SK-N-SH treated with all-trans-retinoic acid at 6 μM for 48 hours (cell line): ENCODE results near the gene CTTN.

Experiments used
- ATAC-seq: fragments of 200-7000 bp; cut with Tn5 transposase; 3 replicates; pipeline ENCODE4 v1.9.1; 2020; ENCODE audit warnings: mild to moderate bottlenecking, moderate library complexity
- ARNTL ChIP-seq: fragments of 450-650 bp; formaldehyde crosslinking; IDR thresholded peaks from 2 replicates; pipeline ENCODE4 v1.5.0; 2020; ENCODE audit warnings: low read depth, mild to moderate bottlenecking, moderate library complexity, borderline replicate concordance
- BACH2 ChIP-seq: fragments of 250-450 bp; sonication (Bioruptor Pico); IDR thresholded peaks from 2 replicates; pipeline ENCODE4 v1.9.0; 2021; ENCODE audit warnings: mild to moderate bottlenecking, borderline replicate concordance
- ESRRG ChIP-seq: fragments of 250-450 bp; sonication (Bioruptor Pico); IDR thresholded peaks from 2 replicates; pipeline ENCODE4 v1.6.1; 2021; ENCODE audit warnings: mild to moderate bottlenecking
- GLIS3 ChIP-seq: fragments of 250-450 bp; sonication (Bioruptor Pico); IDR thresholded peaks from 2 replicates; pipeline ENCODE4 v1.5.0; 2020; ENCODE audit warnings: mild to moderate bottlenecking, moderate library complexity
- ISL1 ChIP-seq: fragments of 250-450 bp; sonication (Bioruptor Pico); IDR thresholded peaks from 2 replicates; pipeline ENCODE4 v2.1.2; 2022; ENCODE audit warnings: mild to moderate bottlenecking, moderate library complexity
- OSR1 ChIP-seq: fragments of 250-450 bp; sonication (Bioruptor Pico); IDR thresholded peaks from 2 replicates; pipeline ENCODE4 v1.8.0; 2022; ENCODE audit warnings: moderate library complexity, mild to moderate bottlenecking, inconsistent platforms
- PPARA ChIP-seq: fragments of 250-450 bp; sonication (Bioruptor Pico); IDR thresholded peaks from 2 replicates; pipeline ENCODE4 v1.5.0; 2020; ENCODE audit warnings: mild to moderate bottlenecking, borderline replicate concordance
- RARB ChIP-seq: fragments of 250-450 bp; sonication (Bioruptor Pico); IDR thresholded peaks from 2 replicates; pipeline ENCODE4 v1.8.0; 2021; ENCODE audit warnings: mild to moderate bottlenecking, moderate library complexity
- SNAI2 ChIP-seq: fragments of 250-450 bp; sonication (Bioruptor Pico); IDR thresholded peaks from 2 replicates; pipeline ENCODE4 v1.5.0; 2020; ENCODE audit warnings: mild to moderate bottlenecking, moderate library complexity
- TCF4 ChIP-seq: fragments of 250-450 bp; sonication (Bioruptor Pico); IDR thresholded peaks from 2 replicates; pipeline ENCODE4 v1.8.0; 2021; ENCODE audit warnings: mild to moderate bottlenecking, moderate library complexity, borderline replicate concordance
- TOX ChIP-seq: fragments of 250-450 bp; sonication (Bioruptor Pico); IDR thresholded peaks from 2 replicates; pipeline ENCODE4 v1.8.0; 2021; ENCODE audit warnings: mild to moderate bottlenecking, moderate library complexity, borderline replicate concordance
- ZC3H10 ChIP-seq: fragments of 250-450 bp; sonication (Bioruptor Pico); IDR thresholded peaks from 2 replicates; pipeline ENCODE4 v1.5.1; 2021; ENCODE audit warnings: mild to moderate bottlenecking, moderate library complexity
- ZFP3 ChIP-seq: fragments of 250-450 bp; sonication (Bioruptor Pico); IDR thresholded peaks from 2 replicates; pipeline ENCODE4 v1.5.0; 2020; ENCODE audit warnings: mild to moderate bottlenecking, moderate library complexity
- ZFP30 ChIP-seq: fragments of 450-650 bp; formaldehyde crosslinking; IDR thresholded peaks from 2 replicates; pipeline ENCODE4 v1.5.0; 2022; ENCODE audit warnings: mild to moderate bottlenecking, moderate library complexity
- ZNF565 ChIP-seq: fragments of 450-650 bp; formaldehyde crosslinking; conservative IDR thresholded peaks from 2 replicates; pipeline ENCODE4 v1.5.0; 2020; ENCODE audit warnings: low read depth, mild to moderate bottlenecking, moderate library complexity
- ZNF70 ChIP-seq: fragments of 450-650 bp; formaldehyde crosslinking; IDR thresholded peaks from 2 replicates; pipeline ENCODE4 v1.5.0; 2020; ENCODE audit warnings: mild to moderate bottlenecking, moderate library complexity
- ZNF8 ChIP-seq: fragments of 450-650 bp; formaldehyde crosslinking; IDR thresholded peaks from 2 replicates; pipeline ENCODE4 v1.5.0; 2020; ENCODE audit warnings: mild to moderate bottlenecking, moderate library complexity
- TF ChIP-seq, protein P1 (sequence below): fragments of 250-450 bp; sonication (Bioruptor Pico); IDR thresholded peaks from 2 replicates; pipeline ENCODE4 v1.8.0; 2020; ENCODE audit warnings: mild to moderate bottlenecking, moderate library complexity, borderline replicate concordance
- TF ChIP-seq, protein P2 (sequence below): fragments of 250-450 bp; sonication (Bioruptor Pico); IDR thresholded peaks from 2 replicates; pipeline ENCODE4 v1.8.0; 2021; ENCODE audit warnings: low read depth, mild to moderate bottlenecking, moderate library complexity, borderline replicate concordance
- TF ChIP-seq, protein P3 (sequence below): fragments of 250-450 bp; sonication (Bioruptor Pico); IDR thresholded peaks from 2 replicates; pipeline ENCODE4 v1.5.0; 2020; ENCODE audit warnings: mild to moderate bottlenecking, moderate library complexity
- TF ChIP-seq, protein P4 (sequence below): fragments of 250-450 bp; sonication (Bioruptor Pico); IDR thresholded peaks from 2 replicates; pipeline ENCODE4 v1.5.1; 2020; ENCODE audit warnings: low read depth, mild to moderate bottlenecking, moderate library complexity

The CTTN gene

GRCh38 chr11:70462818-70463477, 64.6 kb downstream of the CTTN start (continued):
- TF ChIP-seq, protein P1, sequence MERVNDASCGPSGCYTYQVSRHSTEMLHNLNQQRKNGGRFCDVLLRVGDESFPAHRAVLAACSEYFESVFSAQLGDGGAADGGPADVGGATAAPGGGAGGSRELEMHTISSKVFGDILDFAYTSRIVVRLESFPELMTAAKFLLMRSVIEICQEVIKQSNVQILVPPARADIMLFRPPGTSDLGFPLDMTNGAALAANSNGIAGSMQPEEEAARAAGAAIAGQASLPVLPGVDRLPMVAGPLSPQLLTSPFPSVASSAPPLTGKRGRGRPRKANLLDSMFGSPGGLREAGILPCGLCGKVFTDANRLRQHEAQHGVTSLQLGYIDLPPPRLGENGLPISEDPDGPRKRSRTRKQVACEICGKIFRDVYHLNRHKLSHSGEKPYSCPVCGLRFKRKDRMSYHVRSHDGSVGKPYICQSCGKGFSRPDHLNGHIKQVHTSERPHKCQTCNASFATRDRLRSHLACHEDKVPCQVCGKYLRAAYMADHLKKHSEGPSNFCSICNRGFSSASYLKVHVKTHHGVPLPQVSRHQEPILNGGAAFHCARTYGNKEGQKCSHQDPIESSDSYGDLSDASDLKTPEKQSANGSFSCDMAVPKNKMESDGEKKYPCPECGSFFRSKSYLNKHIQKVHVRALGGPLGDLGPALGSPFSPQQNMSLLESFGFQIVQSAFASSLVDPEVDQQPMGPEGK (CRISPR knock-in tag): no peak
- TF ChIP-seq TCF4 (CRISPR knock-in tag): no peak
- TF ChIP-seq OSR1 (CRISPR knock-in tag): no peak
- TF ChIP-seq RARB: no peak
- TF ChIP-seq, all 23 proteins: peak for 0

GRCh38 chr11:70463478-70464255, 65.3 kb downstream of the CTTN start:
- no peak for ATAC-seq
- TF ChIP-seq ZFP3 (no peak), ZNF565 (no peak), ZNF70 (no peak), BACH2 (no peak), SNAI2 (no peak), ARNTL (CRISPR knock-in tag) (no peak), ZFP30 (CRISPR knock-in tag) (no peak), OSR1 (CRISPR knock-in tag) (no peak), PPARA (CRISPR knock-in tag) (no peak), ZNF8 (CRISPR knock-in tag) (no peak), TOX (CRISPR knock-in tag) (no peak), ZC3H10 (no peak), GLIS3 (CRISPR knock-in tag) (no peak), ISL1 (no peak), ESRRG (CRISPR knock-in tag) (no peak)
- TF ChIP-seq, protein P2, sequence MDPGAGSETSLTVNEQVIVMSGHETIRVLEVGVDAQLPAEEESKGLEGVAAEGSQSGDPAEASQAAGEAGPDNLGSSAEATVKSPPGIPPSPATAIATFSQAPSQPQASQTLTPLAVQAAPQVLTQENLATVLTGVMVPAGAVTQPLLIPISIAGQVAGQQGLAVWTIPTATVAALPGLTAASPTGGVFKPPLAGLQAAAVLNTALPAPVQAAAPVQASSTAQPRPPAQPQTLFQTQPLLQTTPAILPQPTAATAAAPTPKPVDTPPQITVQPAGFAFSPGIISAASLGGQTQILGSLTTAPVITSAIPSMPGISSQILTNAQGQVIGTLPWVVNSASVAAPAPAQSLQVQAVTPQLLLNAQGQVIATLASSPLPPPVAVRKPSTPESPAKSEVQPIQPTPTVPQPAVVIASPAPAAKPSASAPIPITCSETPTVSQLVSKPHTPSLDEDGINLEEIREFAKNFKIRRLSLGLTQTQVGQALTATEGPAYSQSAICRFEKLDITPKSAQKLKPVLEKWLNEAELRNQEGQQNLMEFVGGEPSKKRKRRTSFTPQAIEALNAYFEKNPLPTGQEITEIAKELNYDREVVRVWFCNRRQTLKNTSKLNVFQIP (CRISPR knock-in tag): no peak

GRCh38 chr11:70464509-70465361, 66.4 kb downstream of the CTTN start:
- TF ChIP-seq BACH2 (no peak), SNAI2 (no peak), ZNF70 (no peak), ESRRG (CRISPR knock-in tag) (no peak), GLIS3 (CRISPR knock-in tag) (no peak), ZNF8 (CRISPR knock-in tag) (no peak), ARNTL (CRISPR knock-in tag) (no peak), ZFP3 (no peak), PPARA (CRISPR knock-in tag) (no peak), TCF4 (CRISPR knock-in tag) (no peak)
- TF ChIP-seq, protein P3, sequence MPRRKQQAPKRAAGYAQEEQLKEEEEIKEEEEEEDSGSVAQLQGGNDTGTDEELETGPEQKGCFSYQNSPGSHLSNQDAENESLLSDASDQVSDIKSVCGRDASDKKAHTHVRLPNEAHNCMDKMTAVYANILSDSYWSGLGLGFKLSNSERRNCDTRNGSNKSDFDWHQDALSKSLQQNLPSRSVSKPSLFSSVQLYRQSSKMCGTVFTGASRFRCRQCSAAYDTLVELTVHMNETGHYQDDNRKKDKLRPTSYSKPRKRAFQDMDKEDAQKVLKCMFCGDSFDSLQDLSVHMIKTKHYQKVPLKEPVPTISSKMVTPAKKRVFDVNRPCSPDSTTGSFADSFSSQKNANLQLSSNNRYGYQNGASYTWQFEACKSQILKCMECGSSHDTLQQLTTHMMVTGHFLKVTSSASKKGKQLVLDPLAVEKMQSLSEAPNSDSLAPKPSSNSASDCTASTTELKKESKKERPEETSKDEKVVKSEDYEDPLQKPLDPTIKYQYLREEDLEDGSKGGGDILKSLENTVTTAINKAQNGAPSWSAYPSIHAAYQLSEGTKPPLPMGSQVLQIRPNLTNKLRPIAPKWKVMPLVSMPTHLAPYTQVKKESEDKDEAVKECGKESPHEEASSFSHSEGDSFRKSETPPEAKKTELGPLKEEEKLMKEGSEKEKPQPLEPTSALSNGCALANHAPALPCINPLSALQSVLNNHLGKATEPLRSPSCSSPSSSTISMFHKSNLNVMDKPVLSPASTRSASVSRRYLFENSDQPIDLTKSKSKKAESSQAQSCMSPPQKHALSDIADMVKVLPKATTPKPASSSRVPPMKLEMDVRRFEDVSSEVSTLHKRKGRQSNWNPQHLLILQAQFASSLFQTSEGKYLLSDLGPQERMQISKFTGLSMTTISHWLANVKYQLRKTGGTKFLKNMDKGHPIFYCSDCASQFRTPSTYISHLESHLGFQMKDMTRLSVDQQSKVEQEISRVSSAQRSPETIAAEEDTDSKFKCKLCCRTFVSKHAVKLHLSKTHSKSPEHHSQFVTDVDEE (CRISPR knock-in tag): no peak
- TF ChIP-seq, protein P2 (CRISPR knock-in tag): no peak
- TF ChIP-seq, protein P4, sequence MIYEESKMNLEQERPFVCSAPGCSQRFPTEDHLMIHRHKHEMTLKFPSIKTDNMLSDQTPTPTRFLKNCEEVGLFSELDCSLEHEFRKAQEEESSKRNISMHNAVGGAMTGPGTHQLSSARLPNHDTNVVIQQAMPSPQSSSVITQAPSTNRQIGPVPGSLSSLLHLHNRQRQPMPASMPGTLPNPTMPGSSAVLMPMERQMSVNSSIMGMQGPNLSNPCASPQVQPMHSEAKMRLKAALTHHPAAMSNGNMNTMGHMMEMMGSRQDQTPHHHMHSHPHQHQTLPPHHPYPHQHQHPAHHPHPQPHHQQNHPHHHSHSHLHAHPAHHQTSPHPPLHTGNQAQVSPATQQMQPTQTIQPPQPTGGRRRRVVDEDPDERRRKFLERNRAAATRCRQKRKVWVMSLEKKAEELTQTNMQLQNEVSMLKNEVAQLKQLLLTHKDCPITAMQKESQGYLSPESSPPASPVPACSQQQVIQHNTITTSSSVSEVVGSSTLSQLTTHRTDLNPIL (CRISPR knock-in tag): no peak
- TF ChIP-seq, protein P1 (CRISPR knock-in tag): no peak
- ATAC-seq: no peak
